Rectal smooth muscle tissue (tissue), 1 donor: Measurements from ENCODE around the gene USP9X.
"Not testable (repeated sequence)": the region's sequence is repeated elsewhere in the genome, so short reads cannot be mapped to it uniquely, and the experiment has no call there.

Source experiments
- H3K27ac ChIP-seq: one replicate; pipeline ENCODE4 v1.7.0; 2013; ENCODE audit warnings: low read depth, low read length, inconsistent platforms
- H3K27me3 ChIP-seq: one replicate; pipeline ENCODE4 v1.7.0; 2013; ENCODE audit warnings: low read length; ENCODE audit not compliant: control insufficient read depth, insufficient read depth
- H3K36me3 ChIP-seq: one replicate; pipeline ENCODE4 v1.7.0; 2013; ENCODE audit warnings: low read length; ENCODE audit not compliant: control insufficient read depth, insufficient read depth
- H3K4me1 ChIP-seq: one replicate; pipeline ENCODE4 v1.7.0; 2013; ENCODE audit warnings: low read length; ENCODE audit not compliant: control insufficient read depth, insufficient read depth
- H3K4me3 ChIP-seq: one replicate; pipeline ENCODE4 v1.7.0; 2013; ENCODE audit warnings: low read length
- H3K9ac ChIP-seq: one replicate; pipeline ENCODE4 v1.7.0; 2013; ENCODE audit warnings: low read length

The USP9X gene

GRCh38 chrX:41115104-41115425 lies 29.8 kb downstream of the USP9X start:
- H3K4me1 ChIP-seq, H3K27me3 ChIP-seq, H3K4me3 ChIP-seq, H3K36me3 ChIP-seq, H3K9ac ChIP-seq, H3K27ac ChIP-seq: not testable (repeated sequence)

- Histone ChIP-seq H3K27ac (no peak overlapping the region), H3K4me3 (no peak overlapping the region), H3K36me3 (no peaks in the 10 kb centered on the region), H3K4me1 (no peaks in the 10 kb centered on the region), H3K9ac (no peak overlapping the region), H3K27me3 (no peaks in the 10 kb centered on the region)
Measured at GRCh38 chrX:41116948-41117347, 31.7 kb downstream of the USP9X start.

GRCh38 chrX:41118156-41118555 lies 32.9 kb downstream of the USP9X start:
- Histone ChIP-seq H3K4me1 (no peaks in the 10 kb centered on the region), H3K4me3 (no peak overlapping the region), H3K27me3 (no peaks in the 10 kb centered on the region), H3K9ac (no peak overlapping the region), H3K27ac (no peak overlapping the region), H3K36me3 (no peaks in the 10 kb centered on the region)

GRCh38 chrX:41119803-41120202 lies 34.6 kb downstream of the USP9X start:
- no peak overlapping the region for H3K9ac ChIP-seq
- no peaks in the 10 kb centered on the region for H3K27me3 ChIP-seq
- H3K27ac ChIP-seq, result no peak overlapping the region
- H3K36me3 ChIP-seq, result no peaks in the 10 kb centered on the region
- no peak overlapping the region for H3K4me3 ChIP-seq
- H3K4me1 ChIP-seq, result no peaks in the 10 kb centered on the region

DNA sequence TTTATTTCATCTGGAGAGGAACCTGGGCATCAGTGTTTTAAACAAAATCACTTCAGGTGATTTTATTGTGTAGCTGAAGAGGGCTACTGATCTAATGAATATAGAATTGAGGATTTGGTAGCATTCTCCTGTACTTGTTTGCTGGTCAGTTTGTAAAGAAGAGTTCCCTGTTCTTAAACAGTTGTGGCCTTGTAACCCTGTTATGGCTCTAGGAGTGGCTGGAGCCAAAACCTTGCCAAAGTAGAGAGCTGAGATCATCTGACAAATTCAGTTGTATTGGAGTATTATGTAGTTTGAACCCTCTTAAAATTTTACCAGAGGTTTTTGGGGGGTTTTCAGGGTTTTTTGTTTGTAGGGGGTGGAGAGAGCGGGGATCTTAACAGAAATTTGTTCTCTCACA lies 36.5 kb downstream of the USP9X start:
- Histone ChIP-seq H3K27ac (no peak overlapping the region), H3K9ac (no peak overlapping the region), H3K36me3 (no peaks in the 10 kb centered on the region), H3K27me3 (no peaks in the 10 kb centered on the region), H3K4me1 (no peaks in the 10 kb centered on the region), H3K4me3 (no peak overlapping the region)

DNA sequence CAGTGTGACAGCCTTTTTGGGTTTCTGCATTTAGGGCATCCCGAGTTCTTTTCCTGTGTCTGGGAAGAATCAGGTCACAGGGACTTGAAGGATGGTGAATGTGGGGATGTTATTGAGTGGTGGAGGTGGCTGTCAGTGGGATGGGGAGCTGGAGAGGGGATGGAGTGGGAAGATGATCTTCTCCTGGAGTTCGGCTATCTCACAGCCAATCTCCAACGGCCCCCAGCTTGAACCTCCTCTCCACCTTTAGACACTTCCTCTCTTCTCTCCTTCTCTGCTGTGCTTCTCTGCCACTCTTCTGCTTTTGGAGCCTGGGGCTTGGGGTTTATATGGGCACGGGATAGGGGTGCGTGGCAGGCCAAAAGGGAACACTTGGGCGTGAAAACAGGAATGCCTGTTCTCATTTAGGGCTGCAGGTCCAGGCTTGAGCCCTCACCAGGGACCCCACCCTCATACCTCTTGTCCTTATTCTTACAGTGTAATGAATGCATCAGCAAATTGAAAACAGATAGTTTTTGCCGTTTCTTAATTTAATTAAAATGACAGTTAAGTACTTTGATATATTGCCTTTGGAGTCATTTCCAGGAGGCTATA lies 37.5 kb downstream of the USP9X start:
- Histone ChIP-seq H3K4me1 (no peaks in the 10 kb centered on the region), H3K9ac (no peak overlapping the region), H3K36me3 (no peaks in the 10 kb centered on the region), H3K27me3 (no peaks in the 10 kb centered on the region), H3K27ac (no peak overlapping the region), H3K4me3 (no peak overlapping the region)

DNA sequence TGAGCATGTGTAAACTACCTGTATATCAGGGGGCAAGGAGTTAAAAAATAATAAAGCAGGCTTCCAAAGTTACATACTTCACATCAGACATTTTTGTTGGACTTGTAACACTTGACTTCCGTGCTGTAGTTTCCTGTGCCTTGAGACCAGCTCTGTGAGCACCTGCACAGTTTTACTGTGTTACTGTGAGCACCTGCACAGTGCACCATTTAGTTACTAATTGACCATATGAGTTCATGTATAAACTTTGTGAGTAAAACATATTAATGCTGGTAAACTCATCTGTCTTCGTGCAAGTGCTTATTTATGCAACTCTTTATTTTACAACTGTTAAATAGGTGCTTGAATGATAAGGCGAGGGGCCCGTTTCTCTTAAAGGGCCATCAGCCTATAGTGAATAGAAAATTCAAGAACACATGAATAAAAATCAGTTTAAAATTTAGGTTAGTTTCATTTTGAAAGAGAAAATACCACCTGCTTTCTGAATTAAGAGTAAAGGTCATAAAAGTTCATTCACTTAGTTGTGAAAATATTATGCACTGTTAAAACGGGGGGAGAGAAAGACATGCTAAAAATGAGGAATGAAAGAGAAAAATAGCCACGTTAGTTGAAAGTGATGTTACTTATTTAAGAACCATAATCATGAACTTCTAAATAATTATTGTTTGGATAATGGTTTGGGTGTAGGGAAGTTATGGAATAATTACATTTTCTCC lies 42.4 kb downstream of the USP9X start:
- no peak overlapping the region for H3K4me3 ChIP-seq
- no peaks in the 10 kb centered on the region for H3K27me3 ChIP-seq
- no peaks in the 10 kb centered on the region for H3K36me3 ChIP-seq
- H3K4me1 ChIP-seq, result no peaks in the 10 kb centered on the region
- H3K9ac ChIP-seq, result no peak overlapping the region
- H3K27ac ChIP-seq, result no peak overlapping the region

DNA sequence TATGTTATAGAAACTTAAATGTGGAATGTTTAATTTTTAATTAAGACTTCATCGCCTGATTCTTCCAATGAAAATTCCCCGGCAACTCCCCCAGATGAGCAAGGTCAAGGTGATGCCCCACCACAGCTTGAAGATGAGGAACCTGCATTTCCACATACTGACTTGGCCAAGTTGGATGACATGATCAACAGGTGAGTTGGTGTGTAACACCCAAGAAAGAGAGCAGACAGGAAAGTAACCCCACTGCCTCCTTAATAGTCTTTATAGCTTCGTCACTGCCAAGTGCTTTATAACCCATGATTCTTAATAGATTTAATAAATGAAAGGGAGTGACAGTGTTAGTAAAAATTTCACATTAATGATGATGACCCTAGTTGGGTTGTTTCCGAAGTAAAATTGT lies 43.7 kb downstream of the USP9X start:
- no peak overlapping the region for H3K27ac ChIP-seq
- H3K4me3 ChIP-seq, result no peak overlapping the region
- no peaks in the 10 kb centered on the region for H3K27me3 ChIP-seq
- H3K36me3 ChIP-seq, result no peaks in the 10 kb centered on the region
- no peaks in the 10 kb centered on the region for H3K4me1 ChIP-seq
- no peak overlapping the region for H3K9ac ChIP-seq

GRCh38 chrX:41131766-41132165 lies 46.5 kb downstream of the USP9X start:
- Histone ChIP-seq H3K4me3 (no peak overlapping the region), H3K27me3 (no peaks in the 10 kb centered on the region), H3K4me1 (no peaks in the 10 kb centered on the region), H3K27ac (no peak overlapping the region), H3K9ac (no peak overlapping the region), H3K36me3 (peaks cover 2% of the 10 kb centered on the region)

GRCh38 chrX:41133551-41133950 lies 48.3 kb downstream of the USP9X start:
- H3K27me3 ChIP-seq, result no peaks in the 10 kb centered on the region
- no peak overlapping the region for H3K4me3 ChIP-seq
- H3K9ac ChIP-seq, result no peak overlapping the region
- H3K27ac ChIP-seq, result no peak overlapping the region
- no peaks in the 10 kb centered on the region for H3K4me1 ChIP-seq
- peaks cover 2% of the 10 kb centered on the region for H3K36me3 ChIP-seq

DNA sequence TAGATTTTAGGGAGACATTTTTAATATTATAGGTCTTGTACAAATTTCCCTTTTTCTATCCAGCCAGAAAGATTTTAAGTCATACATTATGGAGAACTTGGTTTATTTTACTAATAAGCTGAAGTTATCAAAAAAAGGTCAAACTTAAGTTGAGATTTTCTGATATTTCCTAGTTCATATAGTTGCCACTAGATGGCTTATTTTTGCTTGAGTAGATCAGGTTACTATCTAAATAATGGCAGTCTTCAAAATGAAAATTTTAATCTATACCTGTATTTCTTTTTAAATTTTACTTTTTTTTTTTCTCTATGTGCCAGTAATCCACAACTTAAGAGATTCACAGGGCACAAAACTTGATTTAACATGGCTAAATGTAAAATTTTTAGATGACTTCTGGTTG lies 52.3 kb downstream of the USP9X start:
- H3K36me3 ChIP-seq, result peaks cover 4% of the 10 kb centered on the region
- no peak overlapping the region for H3K9ac ChIP-seq

DNA sequence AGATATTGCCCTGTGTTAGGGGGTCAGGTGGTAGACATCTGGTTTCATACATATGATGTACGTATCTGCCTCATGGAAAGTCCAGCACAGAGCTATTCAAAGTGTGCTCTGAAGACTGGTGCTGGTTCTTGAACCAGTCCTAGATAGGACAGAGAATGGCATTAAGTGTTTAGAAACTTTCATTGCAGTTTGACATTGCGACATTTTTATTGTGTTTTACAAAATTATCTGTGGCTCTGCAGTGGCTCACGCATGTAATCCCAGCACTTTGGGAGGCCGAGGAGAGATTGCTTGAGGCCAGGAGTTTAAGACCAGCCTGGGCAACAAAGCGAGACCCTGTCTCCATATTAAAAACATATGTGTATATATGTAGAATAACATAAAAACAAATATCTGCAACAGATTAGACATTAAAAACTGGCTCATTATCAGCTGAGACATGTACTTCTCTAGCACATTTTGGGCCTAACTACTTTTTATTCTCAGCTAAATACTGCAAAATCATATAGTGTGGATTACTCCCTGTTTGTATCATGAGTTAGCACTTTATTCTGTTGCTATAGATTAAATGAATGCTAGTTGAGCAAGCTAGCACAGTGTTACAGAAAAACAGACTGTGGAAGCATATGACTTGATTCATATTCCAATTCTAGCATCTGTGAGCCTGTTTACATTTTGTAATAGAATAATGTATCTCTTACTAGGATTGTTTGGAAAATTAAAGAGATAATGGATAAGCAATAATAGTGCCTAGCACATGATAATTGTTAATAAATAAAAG lies 57.1 kb downstream of the USP9X start:
- Histone ChIP-seq H3K27me3 (no peaks in the 10 kb centered on the region), H3K4me3 (no peak overlapping the region), H3K9ac (no peak overlapping the region), H3K36me3 (peaks cover 7% of the 10 kb centered on the region), H3K4me1 (no peaks in the 10 kb centered on the region), H3K27ac (no peak overlapping the region)

More for the DNA sequence above, 52.3 kb downstream of the USP9X start:
- no peak overlapping the region for H3K27ac ChIP-seq
- H3K4me1 ChIP-seq, result no peaks in the 10 kb centered on the region
- H3K4me3 ChIP-seq, result no peak overlapping the region
- H3K27me3 ChIP-seq, result no peaks in the 10 kb centered on the region

- Histone ChIP-seq H3K4me1 (no peaks in the 10 kb centered on the region), H3K4me3 (no peak overlapping the region), H3K36me3 (peaks cover 9% of the 10 kb centered on the region), H3K9ac (no peak overlapping the region), H3K27me3 (no peaks in the 10 kb centered on the region), H3K27ac (no peak overlapping the region)
Measured at GRCh38 chrX:41144873-41145272, 59.6 kb downstream of the USP9X start.
